GM19324 (cell line): ENCODE data around the gene CLSTN2.

Experiments
- ATAC-seq: cut with Tn5 transposase; IDR thresholded peaks from one replicate; pipeline ENCODE4 v1.9.1; 2021; ENCODE audit warnings: mild to moderate bottlenecking, moderate library complexity; ENCODE audit not compliant: unreplicated experiment, low FRiP score

Gene CLSTN2

DNA sequence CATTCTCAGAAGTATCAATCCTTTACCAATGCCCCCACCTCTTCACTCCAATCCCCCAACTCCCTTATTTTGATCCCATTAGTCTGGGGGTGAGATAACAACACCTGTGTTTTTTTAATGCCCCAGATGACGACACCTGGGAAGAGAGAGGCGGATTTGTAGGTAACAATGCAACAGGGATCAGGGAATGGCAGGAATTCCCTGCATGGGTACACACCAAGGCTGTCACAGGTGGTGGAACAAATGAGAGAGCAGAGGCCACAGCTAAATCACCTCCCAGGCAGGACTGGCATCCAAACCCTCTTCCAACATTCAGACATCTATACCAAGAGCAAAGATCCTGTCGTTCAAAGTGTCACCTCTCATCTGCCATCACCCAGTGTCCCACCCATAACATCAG lies 423.7 kb downstream of the CLSTN2 start:
- ATAC-seq: no peak

DNA sequence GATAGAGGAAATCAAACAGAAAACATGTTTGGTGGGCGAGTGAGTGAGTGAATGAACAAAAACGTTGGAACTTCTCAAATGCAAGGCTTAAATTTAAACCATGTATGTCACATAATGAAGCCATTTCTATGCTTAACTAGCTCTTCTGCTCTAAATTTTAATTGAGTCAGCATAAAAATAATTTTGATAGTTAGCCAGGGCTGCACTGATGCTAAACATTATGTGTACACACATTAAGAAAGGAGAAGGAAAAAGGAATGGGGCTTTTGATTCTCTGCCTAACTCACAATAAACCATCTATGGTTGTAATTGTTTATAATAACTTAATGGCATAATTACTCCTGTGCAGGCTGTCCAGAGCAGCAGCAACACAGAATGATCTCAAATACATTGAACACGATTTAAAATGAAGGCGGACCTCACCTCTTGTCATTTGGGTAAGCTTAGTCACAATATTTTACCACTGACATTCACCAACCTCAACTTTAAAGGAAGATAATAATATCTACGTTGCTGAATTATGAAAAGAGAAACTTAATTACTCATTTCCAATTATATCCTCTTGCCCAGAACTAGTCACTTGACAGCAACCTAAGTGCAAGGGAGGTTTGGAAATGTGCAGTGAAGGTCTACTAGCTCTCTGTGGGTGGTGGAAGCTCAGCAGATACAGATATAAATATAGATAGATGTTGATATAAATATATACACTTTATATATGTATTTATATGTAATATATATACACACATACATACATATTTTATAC lies 424.4 kb downstream of the CLSTN2 start:
- ATAC-seq: no peak

DNA sequence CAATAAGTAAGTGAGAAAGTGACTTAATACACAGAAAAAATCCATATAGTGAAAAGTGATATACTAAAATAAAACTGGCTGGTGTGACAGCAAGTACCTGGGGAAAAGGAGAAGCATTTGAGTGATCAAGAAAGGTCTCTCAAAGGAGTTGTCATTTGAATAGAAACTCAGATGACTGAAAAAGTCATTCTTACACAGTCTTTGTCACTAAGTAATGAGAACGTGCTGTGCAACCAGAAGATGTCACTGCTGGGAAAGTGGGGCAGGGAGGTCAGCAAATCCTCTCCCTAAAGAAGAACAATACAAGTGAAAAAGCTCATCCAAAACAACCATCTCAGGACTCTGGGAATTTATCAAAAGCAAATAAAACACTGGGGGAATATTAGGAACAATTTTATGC lies 425.3 kb downstream of the CLSTN2 start:
- no peak for ATAC-seq

DNA sequence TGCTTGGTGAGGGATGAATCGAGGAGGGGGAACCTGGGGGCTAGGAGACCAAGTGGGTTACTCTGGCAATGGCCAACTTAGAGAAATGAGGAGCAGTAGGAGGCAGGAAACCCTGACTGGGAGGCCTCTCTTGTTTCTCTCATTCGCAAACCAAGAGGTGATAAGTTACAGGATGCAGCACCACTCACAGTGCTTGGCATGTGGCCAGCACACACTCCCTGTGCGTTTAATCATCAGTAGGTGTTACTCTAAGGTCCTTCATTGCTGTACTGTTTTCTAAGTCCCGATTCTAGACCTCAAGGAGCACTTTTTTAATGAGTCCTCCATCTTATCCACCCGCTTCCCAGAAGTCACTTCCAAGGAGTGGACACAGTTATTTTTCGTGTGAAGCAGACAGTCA lies 428.8 kb downstream of the CLSTN2 start:
- no peak for ATAC-seq

DNA sequence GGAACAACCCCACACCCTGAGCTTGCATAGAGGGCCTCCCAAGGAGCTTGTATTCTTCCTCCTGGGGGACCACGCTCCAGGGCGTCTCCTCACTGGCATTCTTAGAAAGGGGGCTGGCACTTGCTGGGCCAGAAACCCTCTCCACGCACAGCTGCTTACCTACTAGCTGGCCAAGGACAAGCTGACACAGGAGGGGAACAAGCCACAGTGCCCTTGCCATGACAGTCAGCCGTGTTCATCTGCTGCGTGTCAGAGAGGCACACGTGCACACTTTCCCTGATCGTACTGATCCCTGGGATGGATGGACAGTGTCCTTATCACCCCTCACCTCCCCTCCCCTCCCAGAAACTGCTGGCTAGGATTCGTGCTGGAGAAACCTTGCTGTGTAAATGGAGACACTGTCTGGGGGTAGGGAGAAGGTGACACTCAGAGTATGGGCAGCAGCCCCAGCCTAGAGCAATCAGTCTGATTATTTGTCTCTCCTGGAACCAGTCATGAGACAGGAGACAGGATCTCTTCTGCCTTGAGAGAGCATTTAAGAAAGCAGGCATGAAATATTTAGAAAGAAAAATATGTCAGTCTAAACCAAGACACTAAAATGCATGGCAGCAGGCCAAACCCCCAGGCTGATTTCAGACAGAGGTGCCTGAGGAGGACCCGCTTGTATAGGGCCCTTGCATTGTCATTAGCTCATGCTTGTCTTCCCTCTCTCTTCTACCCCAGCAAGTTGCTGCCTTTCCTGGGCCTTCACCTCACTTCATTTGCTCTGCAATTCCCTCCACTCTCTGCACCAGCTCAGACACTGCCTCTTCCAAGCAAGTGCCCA lies 431.1 kb downstream of the CLSTN2 start:
- ATAC-seq: no peak

DNA sequence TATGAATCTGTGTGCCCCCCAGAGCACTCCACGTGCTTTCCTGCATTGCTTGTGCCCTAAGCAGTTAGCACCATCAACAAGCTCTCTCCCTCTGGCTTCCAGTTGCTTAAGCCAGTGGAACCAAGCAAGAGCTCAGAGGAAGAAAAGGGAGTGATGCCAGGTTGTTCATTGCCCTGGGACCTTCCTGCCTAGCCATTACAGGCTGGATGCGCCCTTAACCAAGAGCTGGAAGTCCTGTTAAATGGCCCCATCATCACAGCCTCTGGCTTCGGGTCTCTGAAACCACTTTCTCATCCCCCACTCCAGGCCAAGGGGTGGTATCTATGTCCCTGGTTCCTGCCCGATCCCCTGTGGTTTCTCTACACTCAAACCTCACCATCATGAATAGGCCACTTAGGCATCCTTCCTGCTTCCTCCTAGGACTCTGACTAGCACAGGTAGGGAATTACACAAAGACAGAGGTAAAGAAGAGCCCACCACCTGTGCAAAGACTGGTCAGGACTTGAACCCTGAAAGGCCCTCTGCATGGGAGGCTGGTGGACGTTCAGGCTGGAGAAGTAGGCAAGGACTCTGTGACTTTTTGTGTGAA lies 433.3 kb downstream of the CLSTN2 start:
- no peak for ATAC-seq

DNA sequence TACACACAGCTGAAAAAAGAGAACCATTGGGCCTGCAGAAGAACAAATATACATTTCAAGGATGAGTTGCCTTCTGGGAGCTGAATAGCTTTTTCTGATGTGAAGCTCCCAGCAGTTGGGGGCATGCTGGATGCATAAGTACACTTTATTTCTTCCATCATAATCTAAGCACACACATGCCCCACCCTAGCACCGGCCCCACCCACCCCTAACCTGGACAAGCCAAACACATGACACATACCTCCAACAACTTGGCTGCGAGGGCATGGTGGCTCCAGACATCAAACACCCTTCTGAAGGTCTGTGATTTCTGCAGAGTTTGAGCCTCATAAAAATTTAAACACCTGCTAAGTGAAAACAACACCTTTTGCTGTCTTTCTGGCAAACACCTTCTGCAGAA lies 435.7 kb downstream of the CLSTN2 start:
- no peak for ATAC-seq

DNA sequence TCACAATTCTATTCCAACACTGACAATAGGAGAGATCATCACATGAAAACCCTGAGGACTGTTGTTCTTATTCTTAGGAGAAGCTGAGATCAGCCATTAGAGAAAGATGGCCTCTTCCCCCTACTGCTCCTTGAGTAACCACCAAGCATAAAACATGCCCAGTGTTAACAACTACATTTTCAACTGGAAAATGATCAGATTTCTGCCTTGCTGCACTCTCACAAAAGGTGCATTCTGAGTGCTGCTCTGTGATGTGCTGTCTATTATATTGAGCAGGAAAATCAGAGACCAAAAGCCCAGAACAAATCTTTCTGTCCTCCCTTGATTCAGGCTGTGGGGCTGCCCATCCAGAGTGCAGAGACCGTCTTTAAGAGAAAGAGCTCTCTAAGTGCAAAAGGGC lies 438.2 kb downstream of the CLSTN2 start:
- ATAC-seq: no peak

DNA sequence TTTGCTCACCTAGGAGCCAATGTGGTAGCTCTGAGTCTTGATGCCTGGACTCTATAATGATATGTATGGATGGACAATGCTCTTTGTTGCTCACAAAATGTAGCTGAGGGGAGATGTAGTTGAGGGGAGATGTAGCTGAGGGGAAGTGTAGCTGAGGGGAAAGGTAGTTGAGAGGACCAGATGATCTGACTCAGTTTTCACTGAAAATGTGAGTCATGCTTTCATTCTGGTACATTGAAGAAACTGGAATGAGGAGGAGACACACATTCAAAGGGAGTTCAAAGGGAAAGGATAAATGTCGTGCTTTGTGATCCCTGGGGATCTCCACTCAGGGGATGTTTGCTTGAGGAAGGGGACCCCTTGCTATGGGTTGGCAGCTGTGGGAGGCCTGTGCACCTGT lies 440.0 kb downstream of the CLSTN2 start:
- ATAC-seq: no peak

DNA sequence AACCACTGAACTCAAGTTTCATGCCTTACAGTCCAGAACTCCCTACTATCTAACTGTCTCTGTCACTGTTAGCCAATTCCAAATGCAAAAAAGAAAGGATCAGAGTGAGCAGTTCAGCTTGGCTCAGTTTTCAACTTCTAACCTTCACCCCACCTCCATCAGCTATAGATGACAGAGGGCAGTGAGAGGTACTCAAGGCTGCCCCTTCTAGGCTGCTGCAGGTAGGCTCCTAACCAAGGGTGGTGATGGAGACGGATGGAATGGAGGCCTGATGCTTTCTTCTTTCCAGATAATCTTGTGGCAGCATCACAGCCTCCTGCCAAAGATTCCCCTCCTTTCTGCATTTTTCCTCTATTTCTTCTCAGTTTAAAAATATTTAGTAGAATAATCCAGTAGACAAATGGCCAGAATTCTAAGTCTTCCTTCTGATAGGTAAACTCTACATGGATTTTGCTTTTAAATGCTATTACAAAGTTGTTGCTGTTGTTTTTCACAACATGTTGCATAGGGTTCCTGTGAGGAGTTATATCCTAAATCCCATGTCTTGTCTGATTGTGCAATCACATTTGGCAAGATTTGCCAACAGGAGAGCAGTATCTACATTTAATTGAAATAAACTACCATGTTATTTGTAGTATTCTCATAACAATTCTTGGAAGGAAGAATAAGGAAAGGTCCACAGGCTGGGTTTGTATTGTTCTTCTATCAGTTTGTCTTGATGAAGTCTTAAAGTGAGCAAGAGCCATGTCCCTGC lies 441.3 kb downstream of the CLSTN2 start:
- no peak for ATAC-seq

DNA sequence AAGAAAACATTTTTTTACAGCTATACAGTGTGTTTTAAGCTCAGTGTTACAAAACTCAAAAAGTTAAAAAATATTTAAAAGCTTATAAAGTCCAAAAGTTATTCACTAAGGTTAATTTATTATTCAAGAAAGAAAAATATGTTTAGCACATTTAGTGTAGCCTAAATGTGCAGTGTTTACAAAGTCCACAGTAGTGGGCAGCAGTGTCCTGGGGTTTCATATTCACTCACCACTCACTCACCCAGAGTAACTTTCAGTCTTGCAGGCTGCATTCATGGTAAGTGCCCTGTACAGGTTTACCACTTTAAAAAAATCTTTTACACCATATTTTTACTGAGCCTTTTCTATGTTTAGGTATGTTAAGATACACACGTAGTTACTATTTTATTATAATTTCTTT lies 442.7 kb downstream of the CLSTN2 start:
- ATAC-seq: no peak

DNA sequence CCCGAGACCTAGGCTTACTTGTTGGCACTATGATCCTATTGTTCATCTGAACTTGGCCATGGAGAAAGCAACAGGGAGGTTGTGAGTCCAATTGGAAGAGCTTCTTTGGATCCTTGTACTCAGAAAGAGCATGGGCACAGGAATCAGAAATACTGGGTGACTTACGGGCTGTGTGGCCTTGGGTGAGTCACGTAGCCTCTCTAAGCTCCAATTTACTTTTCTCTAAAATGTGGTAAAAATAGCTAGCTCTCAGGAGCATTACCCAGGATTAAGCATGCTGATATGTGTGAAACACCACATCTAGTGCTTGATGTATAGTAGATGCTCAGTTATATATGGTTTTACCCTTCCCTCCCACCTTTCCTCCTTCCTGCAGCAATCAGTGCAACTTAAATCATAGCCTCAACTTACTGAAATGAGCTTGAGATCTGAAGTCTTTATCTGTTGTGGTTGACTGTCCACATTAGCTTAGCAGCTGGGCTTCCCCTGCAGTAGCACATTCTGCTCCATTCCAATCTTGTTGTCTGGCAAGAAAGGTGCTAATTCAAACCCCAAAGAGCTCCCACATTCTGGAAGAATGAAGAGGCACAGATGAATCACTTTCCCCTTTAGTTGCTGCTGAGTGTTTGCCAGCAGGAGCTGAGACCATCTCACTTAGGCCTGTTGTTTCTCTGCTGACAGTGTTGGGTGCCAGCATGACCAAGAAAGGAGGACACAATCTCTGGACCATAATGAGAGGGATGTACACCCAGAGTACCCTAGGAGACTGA lies 443.8 kb downstream of the CLSTN2 start:
- no peak for ATAC-seq

DNA sequence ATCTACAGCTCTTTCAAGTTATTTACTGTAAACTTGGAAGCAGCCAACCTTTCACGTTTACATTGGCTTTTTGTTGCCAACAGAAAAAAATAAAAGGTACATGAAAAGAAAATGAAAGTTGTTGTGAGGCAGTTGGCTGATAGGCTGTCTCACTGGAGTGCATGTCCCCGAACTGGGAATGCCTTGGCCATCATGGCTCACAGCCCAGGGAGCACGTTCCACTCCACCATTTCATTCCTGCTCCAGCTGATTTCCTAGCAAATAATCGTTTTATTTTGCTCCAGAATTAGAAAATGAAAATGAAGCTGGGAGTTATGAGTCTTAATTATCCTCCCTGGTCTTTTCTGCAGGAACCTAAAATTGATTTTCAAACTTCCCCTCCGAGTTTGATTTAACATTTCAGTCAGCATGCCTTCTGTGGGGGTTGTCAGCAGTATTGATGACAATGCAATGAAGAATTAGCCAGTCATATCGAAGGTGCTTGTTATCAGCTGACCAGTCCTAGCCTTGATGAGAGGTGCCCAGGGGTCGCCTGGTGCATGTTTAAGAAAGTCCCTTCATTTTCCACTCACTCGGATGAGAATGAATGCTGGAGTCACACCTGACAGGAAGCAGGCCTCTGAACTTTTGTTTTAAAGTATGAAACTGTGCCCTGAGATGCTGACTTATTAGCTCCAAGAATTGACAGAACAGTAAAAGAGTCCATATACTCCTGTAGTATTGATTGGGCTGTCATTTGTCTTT lies 449.2 kb downstream of the CLSTN2 start:
- no peak for ATAC-seq

DNA sequence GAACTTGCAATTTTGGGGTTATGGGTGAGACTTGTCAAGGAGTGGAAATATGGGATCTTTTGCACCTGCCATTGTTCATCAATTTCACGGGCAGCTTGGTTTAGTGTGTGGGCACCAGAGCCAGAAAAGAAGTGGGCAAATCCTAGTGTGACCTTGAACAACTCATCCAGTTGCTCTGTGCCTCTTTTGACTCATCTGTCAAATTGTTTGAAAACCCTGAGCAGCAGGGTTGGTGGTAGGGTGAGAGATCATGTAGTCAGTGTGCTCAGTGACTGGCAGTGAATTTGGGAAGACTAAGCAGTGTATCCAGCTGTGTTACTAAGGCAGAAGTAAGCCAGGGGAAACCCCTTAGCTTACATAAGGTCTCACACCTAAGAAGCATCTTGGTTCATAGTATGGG lies 449.9 kb downstream of the CLSTN2 start:
- ATAC-seq: no peak

DNA sequence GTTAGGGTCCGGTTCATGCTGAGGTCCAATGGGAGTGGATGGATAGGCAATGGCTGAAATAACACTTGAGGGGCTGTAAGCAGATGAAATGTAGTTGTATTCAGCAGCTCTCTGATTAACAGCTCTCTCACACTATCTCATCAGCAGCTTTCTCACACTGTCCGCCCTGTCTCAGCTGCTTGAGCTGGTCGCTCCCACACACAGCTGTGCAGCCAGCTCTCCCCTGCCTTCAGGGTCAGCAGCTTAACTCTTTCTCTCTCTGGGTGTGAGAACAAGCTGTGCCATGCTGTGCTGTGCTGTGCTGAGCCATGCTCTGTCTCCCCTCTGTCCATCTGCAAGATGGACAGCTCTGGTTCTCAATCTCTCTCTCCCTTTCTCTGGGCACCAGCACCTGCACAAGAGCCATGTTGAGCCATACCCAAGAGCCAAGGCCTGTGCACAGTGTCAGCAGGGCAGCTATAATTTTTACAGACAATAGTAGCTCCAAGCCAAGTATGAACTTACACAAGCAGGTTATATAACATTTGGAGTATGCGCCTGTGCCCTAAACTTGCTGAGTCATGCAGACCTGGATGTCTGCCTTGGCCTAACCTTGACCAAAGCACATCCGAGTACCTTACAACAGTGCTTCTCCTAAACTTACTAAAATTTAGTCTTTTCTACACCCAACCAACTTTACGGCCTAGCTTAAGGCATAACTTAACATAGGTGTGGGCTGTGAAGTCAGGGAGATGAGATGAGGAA lies 451.5 kb downstream of the CLSTN2 start:
- ATAC-seq: no peak

DNA sequence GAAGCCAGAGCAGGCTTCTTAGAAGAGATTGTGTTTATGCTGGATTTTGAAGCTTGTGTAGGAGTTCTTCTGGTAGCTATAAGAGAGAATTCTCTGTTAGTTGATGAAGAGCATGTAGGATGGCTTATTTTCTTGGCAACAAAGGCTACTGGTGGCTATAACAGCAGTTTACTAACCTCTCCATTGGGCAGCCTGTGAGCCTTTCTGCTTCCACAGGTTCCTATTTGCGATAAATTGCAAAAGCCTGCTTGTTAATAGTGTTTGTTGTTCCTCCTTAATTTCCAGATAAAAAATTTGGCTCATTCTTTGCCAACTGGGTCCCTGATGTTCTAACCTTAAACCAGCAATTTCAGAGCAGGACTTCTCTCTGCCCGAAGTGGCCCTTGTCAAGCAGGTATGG lies 452.3 kb downstream of the CLSTN2 start:
- no peak for ATAC-seq

DNA sequence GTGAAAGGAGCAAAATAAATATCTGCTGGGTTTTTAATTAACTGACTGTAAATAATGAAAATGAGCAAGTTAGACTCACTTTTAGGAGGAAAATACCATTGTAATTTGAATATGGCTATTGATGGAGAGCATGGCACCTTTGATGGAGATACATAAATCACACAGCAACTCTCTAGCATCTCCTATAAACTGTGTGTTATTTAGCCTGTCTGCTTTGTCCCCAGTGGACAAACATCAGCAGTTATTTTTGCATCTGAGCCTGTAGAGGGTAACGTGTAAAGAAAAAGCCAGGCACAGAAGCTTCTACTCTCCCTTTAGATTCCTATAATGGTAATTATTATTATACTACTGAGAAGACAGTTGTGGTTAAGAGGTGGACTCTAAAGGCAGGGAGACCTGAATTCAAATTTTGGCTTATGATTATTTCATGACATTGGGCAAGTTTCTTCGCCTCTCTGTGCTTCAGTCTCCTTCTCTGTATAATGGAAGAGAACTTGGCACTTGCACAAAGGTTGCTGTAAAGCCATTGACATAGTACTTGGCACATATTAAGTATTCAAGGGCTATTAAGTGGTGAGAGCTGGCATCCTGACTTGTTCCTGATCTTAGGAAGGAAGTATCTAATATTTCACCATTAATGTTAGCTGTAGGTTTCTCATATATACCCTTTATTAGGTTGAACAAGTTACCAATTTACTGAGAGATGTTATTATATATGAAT lies 453.4 kb downstream of the CLSTN2 start:
- no peak for ATAC-seq

DNA sequence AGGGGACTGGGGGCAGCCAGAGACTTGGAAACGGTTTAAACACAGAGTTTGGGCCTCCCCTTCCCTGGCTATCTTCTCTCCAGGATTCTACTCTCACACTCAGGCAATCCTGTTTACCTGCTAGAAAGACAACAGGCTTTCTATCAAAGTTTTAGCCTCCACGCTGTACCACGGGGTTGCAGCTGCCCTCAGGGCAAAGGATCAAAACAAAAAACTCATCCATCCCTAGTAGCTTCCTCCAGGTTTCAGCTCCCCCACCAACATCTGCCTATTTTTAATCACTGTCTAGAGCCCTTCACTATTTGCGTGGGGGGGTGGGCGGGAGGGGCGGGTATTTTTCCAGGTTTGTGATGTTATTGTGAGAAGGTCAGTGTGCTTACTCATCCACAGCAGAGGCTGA lies 456.1 kb downstream of the CLSTN2 start:
- no peak for ATAC-seq
